ENCODE measurements around the gene SMARCA2.

The SMARCA2 gene

GRCh38 chr9:2016408-2017330 lies 1.5 kb downstream of the SMARCA2 start:
- DNase-seq: peak; percentile 51

- DNase-seq: peak; percentile 77
Measured at GRCh38 chr9:2017331-2018161, 2.4 kb downstream of the SMARCA2 start.

- no peak for DNase-seq
Measured at GRCh38 chr9:2018162-2018643, 3.1 kb downstream of the SMARCA2 start.

GRCh38 chr9:2018764-2019558 lies 3.8 kb downstream of the SMARCA2 start:
- DNase-seq: no peak

GRCh38 chr9:2019723-2020122 lies 4.6 kb downstream of the SMARCA2 start:
- no peak for DNase-seq

- DNase-seq: no peak
Measured at GRCh38 chr9:2021731-2022130, 6.6 kb downstream of the SMARCA2 start.

GRCh38 chr9:2022560-2022959 lies 7.4 kb downstream of the SMARCA2 start:
- DNase-seq: no peak

- DNase-seq: no peak
Measured at GRCh38 chr9:2023042-2023441, 7.9 kb downstream of the SMARCA2 start.

GRCh38 chr9:2023532-2023931 lies 8.4 kb downstream of the SMARCA2 start:
- no peak for DNase-seq

GRCh38 chr9:2024888-2025782 lies 10.0 kb downstream of the SMARCA2 start:
- no peak for DNase-seq

GRCh38 chr9:2026220-2026997 lies 11.3 kb downstream of the SMARCA2 start:
- no peak for DNase-seq

GRCh38 chr9:2027543-2028160 lies 12.5 kb downstream of the SMARCA2 start:
- DNase-seq: no peak

GRCh38 chr9:2028888-2029287 lies 13.7 kb downstream of the SMARCA2 start:
- no peak for DNase-seq

GRCh38 chr9:2029666-2030170 lies 14.6 kb downstream of the SMARCA2 start:
- no peak for DNase-seq

GRCh38 chr9:2032234-2032633 lies 17.1 kb downstream of the SMARCA2 start:
- no peak for DNase-seq

- no peak for DNase-seq
Measured at GRCh38 chr9:2036844-2037243, 21.7 kb downstream of the SMARCA2 start.

GRCh38 chr9:2039294-2040180 lies 24.4 kb downstream of the SMARCA2 start:
- no peak for DNase-seq

GRCh38 chr9:2040828-2041227 lies 25.7 kb downstream of the SMARCA2 start:
- DNase-seq: no peak

GRCh38 chr9:2041736-2042135 lies 26.6 kb downstream of the SMARCA2 start:
- no peak for DNase-seq

Data from activated CD8-positive, alpha-beta memory T cell treated with anti-CD3 and anti-CD28 coated beads, Interleukin-2, amount 50 U/mL, for 4 hours (primary cell).